ENCODE measurements around the gene GFOD2. TPM values are rescaled to one million over a fixed set of nuclear protein-coding genes. Genes with fewer than 3 reads are reported as not detected.

GFOD2 gene
- total RNA-seq, 1 donor from 2014 or later: 20.3 TPM

- H3K36me3 Mint-ChIP-seq (ENCODE audit: low read depth): no peaks in the 10 kb centered on the region
- no peak overlapping the region for H3K4me3 Mint-ChIP-seq
- H3K27me3 Mint-ChIP-seq (ENCODE audit: insufficient read depth): no peaks in the 10 kb centered on the region
- no peak for DNase-seq (ENCODE audit: low spot score)
- intact Hi-C loops (cut with micrococcal nuclease): loop anchor here (2.0 kb wide), 2 partner anchors 49 to 123 kb away; partner anchors contain the start of gene GFOD2
- H3K9me3 Mint-ChIP-seq: no peaks in the 10 kb centered on the region
- H3K27ac Mint-ChIP-seq: no peak overlapping the region
- no peaks in the 10 kb centered on the region for H3K4me1 Mint-ChIP-seq (ENCODE audit: low read depth)
Measured at GRCh38 chr16:67669499-67670101, 49.5 kb downstream of the GFOD2 start.

- intact Hi-C loops (cut with micrococcal nuclease): loop anchor here (1.0 to 2.0 kb wide), 5 partner anchors 8 to 147 kb away; partner anchors contain the start of genes ACD, CTCF, GFOD2 and PARD6A
- Mint-ChIP-seq H3K27me3 (ENCODE audit: insufficient read depth) (no peaks in the 10 kb centered on the region), H3K4me3 (no peak overlapping the region), H3K27ac (no peak overlapping the region), H3K4me1 (ENCODE audit: low read depth) (peaks cover 5% of the 10 kb centered on the region), H3K9me3 (no peaks in the 10 kb centered on the region), H3K36me3 (ENCODE audit: low read depth) (no peaks in the 10 kb centered on the region)
- no peak for DNase-seq (ENCODE audit: low spot score)
Measured at GRCh38 chr16:67668495-67669157, 50.5 kb downstream of the GFOD2 start.

GRCh38 chr16:67667817-67668494 lies 51.2 kb downstream of the GFOD2 start:
- Mint-ChIP-seq H3K4me3 (peak overlapping the region; percentile 83), H3K9me3 (no peaks in the 10 kb centered on the region), H3K4me1 (ENCODE audit: low read depth) (peaks cover 5% of the 10 kb centered on the region), H3K27ac (no peak overlapping the region), H3K27me3 (ENCODE audit: insufficient read depth) (no peaks in the 10 kb centered on the region), H3K36me3 (ENCODE audit: low read depth) (no peaks in the 10 kb centered on the region)
- peak; percentile 76 for DNase-seq (ENCODE audit: low spot score)
- intact Hi-C loops (cut with micrococcal nuclease): loop anchor here (1.0 to 2.0 kb wide), 5 partner anchors 8 to 147 kb away; partner anchors contain the start of genes ACD, CTCF, GFOD2 and PARD6A

- DNase-seq (ENCODE audit: low spot score): no peak
- Mint-ChIP-seq H3K36me3 (ENCODE audit: low read depth) (no peaks in the 10 kb centered on the region), H3K9me3 (no peaks in the 10 kb centered on the region), H3K4me3 (peak overlapping the region; percentile 83), H3K4me1 (ENCODE audit: low read depth) (peaks cover 5% of the 10 kb centered on the region), H3K27me3 (ENCODE audit: insufficient read depth) (no peaks in the 10 kb centered on the region), H3K27ac (no peak overlapping the region)
- intact Hi-C loops (cut with micrococcal nuclease): no loop called here
Measured at GRCh38 chr16:67667453-67667816, 51.7 kb downstream of the GFOD2 start.

- intact Hi-C loops (cut with micrococcal nuclease): no loop called here
- Mint-ChIP-seq H3K4me3 (peak within 1 kb of the TSS; percentile 83), H3K9me3 (no peaks in the 10 kb centered on the region), H3K27ac (peak within 1 kb of the TSS; percentile 40), H3K4me1 (ENCODE audit: low read depth) (peaks cover 5% of the 10 kb centered on the region), H3K27me3 (ENCODE audit: insufficient read depth) (no peaks in the 10 kb centered on the region), H3K36me3 (ENCODE audit: low read depth) (no peaks in the 10 kb centered on the region)
- DNase-seq (ENCODE audit: low spot score): peak; percentile 78
Measured at GRCh38 chr16:67666559-67667452, 52.3 kb downstream of the GFOD2 start, which contains the start of the genes C16orf86 and ENKD1. C16orf86 (plus strand) TSS chr16:67666814; CDS start chr16:67666971, 157 bp downstream. ENKD1 (minus strand) TSS chr16:67666750; CDS start chr16:67666442, 308 bp downstream.

- Mint-ChIP-seq H3K27ac (peak overlapping the region; percentile 40), H3K4me1 (ENCODE audit: low read depth) (peaks cover 10% of the 10 kb centered on the region), H3K9me3 (no peaks in the 10 kb centered on the region), H3K4me3 (peak overlapping the region; percentile 77), H3K36me3 (ENCODE audit: low read depth) (no peaks in the 10 kb centered on the region), H3K27me3 (ENCODE audit: insufficient read depth) (no peaks in the 10 kb centered on the region)
- intact Hi-C loops (cut with micrococcal nuclease): no loop called here
- DNase-seq (ENCODE audit: low spot score): no peak
Measured at GRCh38 chr16:67666032-67666551, 53.0 kb downstream of the GFOD2 start.

- Mint-ChIP-seq H3K27me3 (ENCODE audit: insufficient read depth) (no peaks in the 10 kb centered on the region), H3K4me3 (peak overlapping the region; percentile 77), H3K4me1 (ENCODE audit: low read depth) (peaks cover 11% of the 10 kb centered on the region), H3K9me3 (no peaks in the 10 kb centered on the region), H3K27ac (no peak overlapping the region), H3K36me3 (ENCODE audit: low read depth) (no peaks in the 10 kb centered on the region)
- DNase-seq (ENCODE audit: low spot score): no peak
- intact Hi-C loops (cut with micrococcal nuclease): no loop called here
Measured at GRCh38 chr16:67665598-67665997, 53.5 kb downstream of the GFOD2 start.

GRCh38 chr16:67664871-67665270 lies 54.2 kb downstream of the GFOD2 start:
- Mint-ChIP-seq H3K27ac (no peak overlapping the region), H3K4me3 (no peak overlapping the region), H3K36me3 (ENCODE audit: low read depth) (no peaks in the 10 kb centered on the region), H3K9me3 (no peaks in the 10 kb centered on the region), H3K27me3 (ENCODE audit: insufficient read depth) (no peaks in the 10 kb centered on the region), H3K4me1 (ENCODE audit: low read depth) (peaks cover 11% of the 10 kb centered on the region)
- DNase-seq (ENCODE audit: low spot score): no peak
- intact Hi-C loops (cut with micrococcal nuclease): loop anchor here (5.0 kb wide), 1 partner anchor 438 kb away; the partner anchor contains the start of gene TMEM208

GRCh38 chr16:67664258-67664657 lies 54.9 kb downstream of the GFOD2 start:
- no peaks in the 10 kb centered on the region for H3K36me3 Mint-ChIP-seq (ENCODE audit: low read depth)
- H3K27ac Mint-ChIP-seq: no peak overlapping the region
- DNase-seq (ENCODE audit: low spot score): no peak
- intact Hi-C loops (cut with micrococcal nuclease): loop anchor here (5.0 kb wide), 1 partner anchor 437 kb away; the partner anchor contains the start of gene TMEM208
- H3K4me1 Mint-ChIP-seq (ENCODE audit: low read depth): peaks cover 11% of the 10 kb centered on the region
- no peak overlapping the region for H3K4me3 Mint-ChIP-seq
- no peaks in the 10 kb centered on the region for H3K27me3 Mint-ChIP-seq (ENCODE audit: insufficient read depth)
- H3K9me3 Mint-ChIP-seq: no peaks in the 10 kb centered on the region

GRCh38 chr16:67663877-67664222 lies 55.3 kb downstream of the GFOD2 start:
- H3K27ac Mint-ChIP-seq: no peak overlapping the region

GRCh38 chr16:67663151-67663876 lies 55.8 kb downstream of the GFOD2 start:
- Mint-ChIP-seq H3K4me3 (peak overlapping the region; percentile 33), H3K9me3 (no peaks in the 10 kb centered on the region), H3K27ac (no peak overlapping the region), H3K4me1 (ENCODE audit: low read depth) (peaks cover 20% of the 10 kb centered on the region), H3K27me3 (ENCODE audit: insufficient read depth) (no peaks in the 10 kb centered on the region), H3K36me3 (ENCODE audit: low read depth) (no peaks in the 10 kb centered on the region)
- intact Hi-C loops (cut with micrococcal nuclease): loop anchor here (5.0 kb wide), 1 partner anchor 436 kb away; the partner anchor contains the start of gene TMEM208
- DNase-seq (ENCODE audit: low spot score): no peak

More at GRCh38 chr16:67663877-67664222, 55.3 kb downstream of the GFOD2 start:
- intact Hi-C loops (cut with micrococcal nuclease): loop anchor here (5.0 kb wide), 1 partner anchor 437 kb away; the partner anchor contains the start of gene TMEM208
- peaks cover 14% of the 10 kb centered on the region for H3K4me1 Mint-ChIP-seq (ENCODE audit: low read depth)
- H3K4me3 Mint-ChIP-seq: no peak overlapping the region
- H3K27me3 Mint-ChIP-seq (ENCODE audit: insufficient read depth): no peaks in the 10 kb centered on the region
- DNase-seq (ENCODE audit: low spot score): no peak
- no peaks in the 10 kb centered on the region for H3K9me3 Mint-ChIP-seq
- no peaks in the 10 kb centered on the region for H3K36me3 Mint-ChIP-seq (ENCODE audit: low read depth)

All from activated T-helper 1 cell treated with anti-CD3 and anti-CD28 coated beads, Interleukin-12 subunit alpha, Interleukin-12 subunit beta, Interleukin-2, Interleukin-4 antibody, amounts not matched to agents 30 ng/mL and 10 ng/mL and 1 ng/mL, durations not matched to agents 14 hours and 24 hours and 36 hours (primary cell).